Pericardium fibroblast (primary cell): ENCODE measurements around the gene PHF21B. TPM values are rescaled to one million over a fixed set of nuclear protein-coding genes. Genes with fewer than 3 reads are reported as not detected.

Experiments
- total RNA-seq: library from RNA; depleted of rRNA; stranded (reverse); fragments of >200 nt; gene quantifications from 2 replicates; pipeline ENCODE4 v1.2.3, GENCODE V29; 2015

The PHF21B gene
- not detected in 2 replicates for total RNA-seq

GRCh38 chr22:45009606-45010531 lies at the start of gene PHF21B:
TSS of gene PHF21B (minus strand) at chr22:45010005. CDS start at chr22:45009549, 456 bp downstream.

Other genes with a start within 250 kb of the PHF21B start
- gene NUP50, start 153.9 kb upstream of the PHF21B start, total RNA-seq = 36.0 and 43.6 TPM in 2 replicates
- gene KIAA0930, start 230.9 kb upstream of the PHF21B start, total RNA-seq = 24.4 and 33.6 TPM in 2 replicates